Measurements from ENCODE around the gene KRT75. TPM values are rescaled to one million over a fixed set of nuclear protein-coding genes. Genes with fewer than 3 reads are reported as not detected.

KRT75 gene
- total RNA-seq, 1 donor from 2014 or later, result not detected

GRCh38 chr12:52378091-52378490 lies 56.1 kb downstream of the KRT75 start:
- no peak for TF ChIP-seq CTCF (conservative IDR thresholded peaks at IDR 0.05; ENCODE audit: low read depth, low read length)
- DNase-seq (ENCODE audit: low read depth), result no peak
- H3K4me3 ChIP-seq (ENCODE audit: low read depth, low read length), result no peak overlapping the region

GRCh38 chr12:52377266-52377665 lies 56.9 kb downstream of the KRT75 start:
- DNase-seq (ENCODE audit: low read depth), result no peak
- no peak for TF ChIP-seq CTCF (conservative IDR thresholded peaks at IDR 0.05; ENCODE audit: low read depth, low read length)
- no peak overlapping the region for H3K4me3 ChIP-seq (ENCODE audit: low read depth, low read length)

Other genes starting within 250 kb of the KRT75 start
- 18.0 and 32.1 TPM in 2 replicates for gene KRT80, start 242.4 kb downstream of the KRT75 start, total RNA-seq
- gene KRT7, start 201.1 kb downstream of the KRT75 start, total RNA-seq, result 495 and 768 TPM in 2 replicates
- 2.2 and 2.7 TPM in 2 replicates for gene KRT86, start 159.7 kb downstream of the KRT75 start, total RNA-seq
- gene KRT81, start 142.8 kb downstream of the KRT75 start, total RNA-seq, result 80.4 and 178 TPM in 2 replicates
- gene KRT83, start 113.0 kb downstream of the KRT75 start, total RNA-seq, result not detected in 2 replicates
- not detected in 2 replicates for gene KRT85, start 66.9 kb downstream of the KRT75 start, total RNA-seq
- not detected in 2 replicates for gene KRT84, start 48.7 kb downstream of the KRT75 start, total RNA-seq
- gene KRT82, start 28.0 kb downstream of the KRT75 start, total RNA-seq, result not detected in 2 replicates
- gene KRT6B, start 17.8 kb upstream of the KRT75 start, total RNA-seq, result not detected in 2 replicates
- gene KRT6C, start 39.4 kb upstream of the KRT75 start, total RNA-seq, result not detected in 2 replicates
- 0.29 TPM in 1 of 2 replicates, not detected in the other for gene KRT6A, start 58.9 kb upstream of the KRT75 start, total RNA-seq
- not detected in 2 replicates for gene KRT5, start 86.0 kb upstream of the KRT75 start, total RNA-seq
- not detected in 2 replicates for gene KRT71, start 118.8 kb upstream of the KRT75 start, total RNA-seq
- gene KRT74, start 139.5 kb upstream of the KRT75 start, total RNA-seq, result not detected in 2 replicates
- not detected in 2 replicates for gene KRT72, start 167.1 kb upstream of the KRT75 start, total RNA-seq
- gene KRT73, start 184.2 kb upstream of the KRT75 start, total RNA-seq, result not detected in 2 replicates
- gene KRT2, start 217.8 kb upstream of the KRT75 start, total RNA-seq, result not detected in 2 replicates
- not detected in 2 replicates for gene KRT1, start 246.0 kb upstream of the KRT75 start, total RNA-seq